ENCODE measurements around the gene DAB1. TPM values are rescaled to one million over a fixed set of nuclear protein-coding genes. Genes with fewer than 3 reads are reported as not detected.

Gene DAB1
- total and polyA plus RNA-seq, 10 of the 15 experiments (the other 5 are each of a cell fraction or from before 2014, with no cell fraction given), result 0.02 to 0.10 (median 0.03) TPM; not detected in 5

DNA sequence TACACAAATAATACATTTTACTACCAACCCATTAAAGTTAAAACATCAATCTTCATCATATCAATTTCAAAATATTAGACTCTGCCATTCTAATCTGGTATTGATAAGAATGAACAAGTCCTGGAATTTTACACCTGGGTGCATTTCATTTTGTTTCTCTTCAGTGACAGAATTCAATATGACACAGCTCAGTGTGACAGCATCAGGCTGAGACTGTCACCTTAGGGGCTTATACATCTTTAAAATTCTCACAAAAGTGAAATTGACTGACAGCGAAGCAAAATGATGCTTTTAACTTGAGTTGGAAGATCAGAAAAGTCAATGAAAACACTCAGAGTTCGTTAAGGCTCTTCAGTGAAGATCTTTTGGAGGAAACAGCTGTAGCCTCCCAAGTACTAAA lies 213.0 kb downstream of the DAB1 start:
- ATAC-seq (no peak), DNase-seq (ENCODE audit: low read depth, low spot score) (no peak), FAIRE-seq (no peak)
- POLR2A ChIA-PET, result no interaction called here
- intact Hi-C loops (cut with micrococcal nuclease; ENCODE audit: unreplicated experiment), result no loop called here
- SMC1A ChIA-PET (ENCODE audit: uncharacterized antibody, unreplicated experiment), result no interaction called here
- Histone ChIP-seq H3K9ac (ENCODE audit: control insufficient read depth, insufficient read depth, low read length) (no peak overlapping the region), H3K9me3 (replicated peaks; ENCODE audit: control insufficient read depth, insufficient read depth, low read length) (no peaks in the 10 kb centered on the region), H3K4me1 (ENCODE audit: control insufficient read depth, insufficient read depth, low read length) (no peaks in the 10 kb centered on the region), H2AFZ (ENCODE audit: control insufficient read depth, low read depth, low read length) (no peak overlapping the region), H3K36me3 (ENCODE audit: control insufficient read depth in 2 of 2, insufficient read depth in 2 of 2, low read length in 1 of 2) (no peaks in the 10 kb centered on the region), H3K27me3 (replicated peaks in 1 of 2; ENCODE audit: control insufficient read depth in 2 of 2, insufficient read depth in 2 of 2, low read length in 1 of 2) (no peaks in the 10 kb centered on the region), H3K4me3 (no peak overlapping the region), H3K79me2 (ENCODE audit: control insufficient read depth, insufficient read depth, low read length) (no peaks in the 10 kb centered on the region), H3K27ac (ENCODE audit: control insufficient read depth, insufficient read depth) (no peak overlapping the region), H4K20me1 (ENCODE audit: control insufficient read depth, insufficient read depth) (no peaks in the 10 kb centered on the region), H3K4me2 (ENCODE audit: control insufficient read depth, insufficient read depth) (no peak overlapping the region)
- BruUV-seq (replicated peaks), result no TSS peak
- CTCF ChIA-PET, result no interaction called here
- WGBS (ENCODE audit: insufficient coverage, insufficient replicate concordance, low lambda C conversion rate, missing lambda C conversion rate), result 0% methylated on average over 2 of the region's 2 CpGs
- TF ChIP-seq CREB1 (IDR thresholded peaks at IDR 0.05; ENCODE audit: low read depth), result no peak
- TF ChIP-seq BACH1 (IDR thresholded peaks at IDR 0.05; ENCODE audit: borderline replicate concordance), result no peak
- TF ChIP-seq PAX5 (IDR thresholded peaks at IDR 0.05; ENCODE audit: borderline replicate concordance, low read depth, low read length), result no peak
- no peak for TF ChIP-seq MXI1 (IDR thresholded peaks at IDR 0.05; ENCODE audit: low read depth, low read length)
- in situ Hi-C loops (cut with MboI), result no loop called here
- RAD21 ChIA-PET (ENCODE audit: unreplicated experiment), result no interaction called here

DNA sequence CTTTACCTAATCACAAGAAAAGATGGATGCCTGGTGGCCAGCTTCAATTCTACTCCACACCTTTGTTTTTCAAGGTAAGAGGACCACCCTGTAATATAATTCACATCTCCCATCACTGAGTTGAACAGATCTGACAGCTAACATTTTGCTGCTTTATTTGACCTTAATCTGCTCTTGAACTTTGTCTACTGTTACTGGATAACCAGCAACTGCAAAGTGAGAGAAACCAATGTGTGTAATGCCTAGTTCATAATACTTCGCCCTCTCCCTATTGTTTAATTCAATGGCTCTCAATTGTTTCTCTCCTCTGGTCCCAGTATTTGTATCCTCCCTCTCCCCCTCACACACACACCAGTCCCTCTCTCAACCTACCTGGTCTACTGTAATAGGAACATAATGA lies 214.4 kb downstream of the DAB1 start:
- H3K27ac ChIP-seq (ENCODE audit: control insufficient read depth, insufficient read depth), result no peak overlapping the region
- no peak for ATAC-seq
- BruUV-seq (replicated peaks), result no TSS peak
- in situ Hi-C loops (cut with MboI), result no loop called here
- ChIA-PET CTCF (interaction anchor here (1.3 kb wide), 1 partner anchor 140 kb away, joined by 3 read pairs; no protein-coding TSS in a partner anchor), RAD21 (ENCODE audit: unreplicated experiment) (interaction anchor here (0.7 kb wide), 1 partner anchor 9 kb away, joined by 3 read pairs; no protein-coding TSS in a partner anchor), POLR2A (no interaction called here), SMC1A (ENCODE audit: uncharacterized antibody, unreplicated experiment) (no interaction called here)
- H3K36me3 ChIP-seq (ENCODE audit: control insufficient read depth in 2 of 2, insufficient read depth in 2 of 2, low read length in 1 of 2), result no peaks in the 10 kb centered on the region
- no peak for FAIRE-seq
- H3K9ac ChIP-seq (ENCODE audit: control insufficient read depth, insufficient read depth, low read length), result no peak overlapping the region
- no peak overlapping the region for H3K4me2 ChIP-seq (ENCODE audit: control insufficient read depth, insufficient read depth)
- no peaks in the 10 kb centered on the region for H3K79me2 ChIP-seq (ENCODE audit: control insufficient read depth, insufficient read depth, low read length)
- DNase-seq (ENCODE audit: low read depth, low spot score), result no peak
- intact Hi-C loops (cut with micrococcal nuclease; ENCODE audit: unreplicated experiment), result no loop called here
- H3K9me3 ChIP-seq (replicated peaks; ENCODE audit: control insufficient read depth, insufficient read depth, low read length), result no peaks in the 10 kb centered on the region
- no peaks in the 10 kb centered on the region for H3K27me3 ChIP-seq (replicated peaks in 1 of 2; ENCODE audit: control insufficient read depth in 2 of 2, insufficient read depth in 2 of 2, low read length in 1 of 2)
- H2AFZ ChIP-seq (ENCODE audit: control insufficient read depth, low read depth, low read length), result no peak overlapping the region
- H3K4me1 ChIP-seq (ENCODE audit: control insufficient read depth, insufficient read depth, low read length), result no peaks in the 10 kb centered on the region
- WGBS (ENCODE audit: insufficient coverage, insufficient replicate concordance, low lambda C conversion rate, missing lambda C conversion rate), result 0% methylated on average over 1 of the region's 1 CpG
- no peak overlapping the region for H3K4me3 ChIP-seq
- no peaks in the 10 kb centered on the region for H4K20me1 ChIP-seq (ENCODE audit: control insufficient read depth, insufficient read depth)
- TF ChIP-seq CUX1 (IDR thresholded peaks at IDR 0.05; ENCODE audit: insufficient replicate concordance, low read depth, low read length) (no peak), SRF (IDR thresholded peaks at IDR 0.05; ENCODE audit: low read depth in 2 of 2, low read length in 2 of 2) (no peak), YY1 (IDR thresholded peaks at IDR 0.05; ENCODE audit: low read depth, low read length) (no peak), NR2F1 (conservative IDR thresholded peaks at IDR 0.05) (no peak), SUPT20H (IDR thresholded peaks at IDR 0.05; ENCODE audit: borderline replicate concordance, control insufficient read depth, low read depth, low read length) (no peak)
- TF ChIP-seq, protein P1, sequence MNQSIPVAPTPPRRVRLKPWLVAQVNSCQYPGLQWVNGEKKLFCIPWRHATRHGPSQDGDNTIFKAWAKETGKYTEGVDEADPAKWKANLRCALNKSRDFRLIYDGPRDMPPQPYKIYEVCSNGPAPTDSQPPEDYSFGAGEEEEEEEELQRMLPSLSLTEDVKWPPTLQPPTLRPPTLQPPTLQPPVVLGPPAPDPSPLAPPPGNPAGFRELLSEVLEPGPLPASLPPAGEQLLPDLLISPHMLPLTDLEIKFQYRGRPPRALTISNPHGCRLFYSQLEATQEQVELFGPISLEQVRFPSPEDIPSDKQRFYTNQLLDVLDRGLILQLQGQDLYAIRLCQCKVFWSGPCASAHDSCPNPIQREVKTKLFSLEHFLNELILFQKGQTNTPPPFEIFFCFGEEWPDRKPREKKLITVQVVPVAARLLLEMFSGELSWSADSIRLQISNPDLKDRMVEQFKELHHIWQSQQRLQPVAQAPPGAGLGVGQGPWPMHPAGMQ (IDR thresholded peaks at IDR 0.05; ENCODE audit: borderline replicate concordance), result no peak
- TF ChIP-seq, protein P2, sequence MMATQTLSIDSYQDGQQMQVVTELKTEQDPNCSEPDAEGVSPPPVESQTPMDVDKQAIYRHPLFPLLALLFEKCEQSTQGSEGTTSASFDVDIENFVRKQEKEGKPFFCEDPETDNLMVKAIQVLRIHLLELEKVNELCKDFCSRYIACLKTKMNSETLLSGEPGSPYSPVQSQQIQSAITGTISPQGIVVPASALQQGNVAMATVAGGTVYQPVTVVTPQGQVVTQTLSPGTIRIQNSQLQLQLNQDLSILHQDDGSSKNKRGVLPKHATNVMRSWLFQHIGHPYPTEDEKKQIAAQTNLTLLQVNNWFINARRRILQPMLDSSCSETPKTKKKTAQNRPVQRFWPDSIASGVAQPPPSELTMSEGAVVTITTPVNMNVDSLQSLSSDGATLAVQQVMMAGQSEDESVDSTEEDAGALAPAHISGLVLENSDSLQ (IDR thresholded peaks at IDR 0.05), result no peak
